ENCODE measurements around the gene PLXNA1.

Gene PLXNA1

GRCh38 chr3:127025456-127025855 lies 42.5 kb downstream of the PLXNA1 start:
- DNase-seq, result no peak

GRCh38 chr3:127026036-127026435 lies 43.1 kb downstream of the PLXNA1 start:
- DNase-seq, result no peak

DNA sequence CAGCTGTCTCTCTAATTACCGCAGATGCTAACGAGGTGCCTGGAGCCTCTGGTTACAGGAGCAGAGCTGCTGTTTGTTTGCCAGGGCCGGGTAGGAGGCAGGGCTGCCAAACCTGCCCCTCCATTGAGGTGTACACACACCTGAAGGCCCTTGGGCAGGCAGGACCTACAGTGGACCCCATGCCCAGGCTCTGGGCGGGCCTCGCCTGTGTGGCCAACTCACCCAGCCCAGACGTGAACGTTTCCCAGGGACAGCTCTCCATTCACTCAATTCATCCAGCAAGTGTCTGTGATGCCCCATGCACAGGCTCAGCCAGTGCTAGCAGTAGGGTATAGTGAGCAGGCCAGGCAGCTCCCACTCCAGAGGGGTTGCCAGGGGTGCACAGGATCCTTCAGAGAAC lies 43.7 kb downstream of the PLXNA1 start:
- peak; percentile 49 for DNase-seq

- no peak for DNase-seq
Observed at GRCh38 chr3:127027061-127027735, 44.3 kb downstream of the PLXNA1 start.

DNA sequence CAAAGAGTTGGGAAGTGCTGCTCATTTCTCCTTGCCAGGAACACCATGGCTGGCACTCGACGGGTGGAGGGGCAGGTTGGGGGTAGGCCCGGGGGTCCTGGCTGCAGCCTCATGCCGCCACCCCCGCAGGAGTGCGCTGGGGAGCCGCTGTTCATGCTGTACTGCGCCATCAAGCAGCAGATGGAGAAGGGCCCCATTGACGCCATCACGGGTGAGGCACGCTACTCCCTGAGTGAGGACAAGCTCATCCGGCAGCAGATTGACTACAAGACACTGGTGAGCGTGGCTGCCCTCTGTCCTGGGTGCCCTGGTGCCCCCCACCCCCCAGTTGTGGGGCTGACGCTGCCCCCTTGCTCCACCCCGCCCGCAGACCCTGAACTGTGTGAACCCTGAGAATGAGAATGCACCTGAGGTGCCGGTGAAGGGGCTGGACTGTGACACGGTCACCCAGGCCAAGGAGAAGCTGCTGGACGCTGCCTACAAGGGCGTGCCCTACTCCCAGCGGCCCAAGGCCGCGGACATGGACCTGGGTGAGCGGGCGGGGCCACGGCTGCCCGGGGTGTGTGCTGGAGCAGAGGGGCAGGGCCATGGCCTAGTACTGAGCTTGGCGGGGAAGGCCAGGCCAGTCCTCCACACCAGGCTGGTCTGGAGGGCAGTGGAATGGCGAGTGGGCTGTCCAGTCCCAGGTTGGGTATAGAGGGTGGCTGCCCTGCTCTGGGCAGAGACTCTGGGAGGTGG lies 45.1 kb downstream of the PLXNA1 start:
- DNase-seq, result no peak

DNA sequence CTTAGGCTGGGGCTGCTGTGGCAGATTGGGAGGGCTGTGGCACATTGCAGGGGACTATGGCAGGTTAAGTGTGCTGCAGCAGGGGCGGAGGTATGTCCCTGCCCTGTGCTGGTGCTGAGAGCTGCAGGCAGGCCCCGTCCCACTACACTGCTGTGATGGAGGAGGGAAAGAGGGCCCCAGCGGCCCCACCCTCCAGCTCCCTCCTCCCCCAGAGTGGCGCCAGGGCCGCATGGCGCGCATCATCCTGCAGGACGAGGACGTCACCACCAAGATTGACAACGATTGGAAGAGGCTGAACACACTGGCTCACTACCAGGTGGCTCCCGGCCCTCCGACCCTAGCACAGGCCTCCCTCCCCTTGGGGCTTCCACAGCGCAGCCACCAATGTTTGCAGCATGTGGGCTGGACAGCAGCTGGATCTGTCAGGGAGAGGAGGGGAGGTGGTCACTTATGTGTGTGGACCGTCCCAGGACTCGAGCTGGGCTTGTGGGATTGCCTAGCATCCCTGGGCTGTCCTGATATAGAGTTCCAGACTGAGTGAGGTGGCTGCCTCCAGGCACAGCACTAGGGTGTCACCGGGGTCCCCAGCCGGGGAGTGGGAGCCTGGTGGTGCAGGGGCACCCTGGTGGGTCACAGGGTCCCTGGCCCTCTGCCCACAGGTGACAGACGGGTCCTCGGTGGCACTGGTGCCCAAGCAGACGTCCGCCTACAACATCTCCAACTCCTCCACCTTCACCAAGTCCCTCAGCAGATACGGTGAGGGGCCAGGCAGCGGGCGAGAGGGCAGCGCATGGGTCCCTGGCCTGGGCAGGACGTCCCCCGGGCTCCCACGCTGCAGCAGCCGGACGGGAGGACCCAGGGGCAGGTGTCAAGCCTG lies 46.1 kb downstream of the PLXNA1 start:
- DNase-seq, result no peak

GRCh38 chr3:127029658-127030507 lies 47.0 kb downstream of the PLXNA1 start:
- no peak for DNase-seq

GRCh38 chr3:127030508-127031412 lies 47.8 kb downstream of the PLXNA1 start:
- DNase-seq, result no peak

- DNase-seq, result no peak
Observed at GRCh38 chr3:127031413-127031810, 48.5 kb downstream of the PLXNA1 start.

GRCh38 chr3:127031845-127032244 lies 48.9 kb downstream of the PLXNA1 start:
- no peak for DNase-seq

- DNase-seq, result no peak
Observed at GRCh38 chr3:127032296-127032990, 49.5 kb downstream of the PLXNA1 start.
